ENCODE results near the gene SRGAP3.

Gene SRGAP3

GRCh38 chr3:9172851-9173321, 76.6 kb downstream of the SRGAP3 start:
- DNase-seq (ENCODE audit: low read depth), result no peak

GRCh38 chr3:9170851-9171160, 78.6 kb downstream of the SRGAP3 start:
- no peak for DNase-seq (ENCODE audit: low read depth)

- DNase-seq (ENCODE audit: low read depth), result no peak
These were observed 79.2 kb downstream of the SRGAP3 start for GRCh38 chr3:9169956-9170850.

GRCh38 chr3:9169326-9169725, 80.1 kb downstream of the SRGAP3 start:
- DNase-seq (ENCODE audit: low read depth), result no peak

- no peak for DNase-seq (ENCODE audit: low read depth)
These were observed 81.2 kb downstream of the SRGAP3 start for GRCh38 chr3:9168241-9168741.

- DNase-seq (ENCODE audit: low read depth), result no peak
These were observed 82.2 kb downstream of the SRGAP3 start for GRCh38 chr3:9167222-9167621.

- no peak for DNase-seq (ENCODE audit: low read depth)
These were observed 84.0 kb downstream of the SRGAP3 start for GRCh38 chr3:9165421-9165820.

- no peak for DNase-seq (ENCODE audit: low read depth)
These were observed 86.2 kb downstream of the SRGAP3 start for GRCh38 chr3:9163289-9163688.

- no peak for DNase-seq (ENCODE audit: low read depth)
These were observed 87.6 kb downstream of the SRGAP3 start for GRCh38 chr3:9161811-9162210.

GRCh38 chr3:9161298-9161697, 88.1 kb downstream of the SRGAP3 start:
- DNase-seq (ENCODE audit: low read depth), result no peak

- no peak for DNase-seq (ENCODE audit: low read depth)
These were observed 90.4 kb downstream of the SRGAP3 start for GRCh38 chr3:9158865-9159630.

GRCh38 chr3:9157651-9158362, 91.6 kb downstream of the SRGAP3 start:
- DNase-seq (ENCODE audit: low read depth), result no peak

- DNase-seq (ENCODE audit: low read depth), result no peak
These were observed 92.8 kb downstream of the SRGAP3 start for GRCh38 chr3:9156604-9157003.

- no peak for DNase-seq (ENCODE audit: low read depth)
These were observed 94.4 kb downstream of the SRGAP3 start for GRCh38 chr3:9155028-9155427.

- no peak for DNase-seq (ENCODE audit: low read depth)
These were observed 95.4 kb downstream of the SRGAP3 start for GRCh38 chr3:9153904-9154619.

GRCh38 chr3:9151240-9151639, 98.2 kb downstream of the SRGAP3 start:
- no peak for DNase-seq (ENCODE audit: low read depth)

GRCh38 chr3:9149566-9149965, 99.9 kb downstream of the SRGAP3 start:
- DNase-seq (ENCODE audit: low read depth), result no peak

- DNase-seq (ENCODE audit: low read depth), result no peak
These were observed 101.6 kb downstream of the SRGAP3 start for GRCh38 chr3:9147896-9148266.

GRCh38 chr3:9147215-9147895, 102.1 kb downstream of the SRGAP3 start:
- no peak for DNase-seq (ENCODE audit: low read depth)

- no peak for DNase-seq (ENCODE audit: low read depth)
These were observed 102.9 kb downstream of the SRGAP3 start for GRCh38 chr3:9146367-9147071.

GRCh38 chr3:9143184-9143583, 106.3 kb downstream of the SRGAP3 start:
- DNase-seq (ENCODE audit: low read depth), result no peak

Measured in activated gamma-delta T cell treated with anti-CD3 and anti-CD28 coated beads, Interleukin-2, amount 50 U/mL, for 16 hours (primary cell).